ENCODE data around the gene HABP2.

The HABP2 gene

GRCh38 chr10:113563306-113564088 lies 10.6 kb downstream of the HABP2 start:
- Histone ChIP-seq H3K27ac (0 out of 2 replicates have a peak overlapping the region, but pooled peaks have one; percentile 22), H3K4me3 (ENCODE audit: low read depth, low read length) (peak overlapping the region; percentile 29)

GRCh38 chr10:113565364-113565763 lies 12.5 kb downstream of the HABP2 start:
- H3K4me3 ChIP-seq (ENCODE audit: low read depth, low read length) = no peak overlapping the region
- no peak overlapping the region for H3K27ac ChIP-seq
- TF ChIP-seq CTCF (IDR thresholded peaks at IDR 0.05; ENCODE audit: low read depth, low read length) = no peak
- no peak for DNase-seq
- H3K9me3 ChIP-seq (ENCODE audit: severe bottlenecking) = no peaks in the 10 kb centered on the region
- H3K27me3 ChIP-seq (ENCODE audit: insufficient read depth, low read depth, severe bottlenecking) = no peaks in the 10 kb centered on the region
- no peaks in the 10 kb centered on the region for H3K36me3 ChIP-seq

More at GRCh38 chr10:113563306-113564088, 10.6 kb downstream of the HABP2 start:
- peak; percentile 97 for TF ChIP-seq CTCF (IDR thresholded peaks at IDR 0.05; ENCODE audit: low read depth, low read length)
- Histone ChIP-seq H3K27me3 (ENCODE audit: insufficient read depth, low read depth, severe bottlenecking) (no peaks in the 10 kb centered on the region), H3K9me3 (ENCODE audit: severe bottlenecking) (no peaks in the 10 kb centered on the region), H3K36me3 (no peaks in the 10 kb centered on the region)
- peak; percentile 79 for DNase-seq

- TF ChIP-seq CTCF (IDR thresholded peaks at IDR 0.05; ENCODE audit: low read depth, low read length) = no peak
- no peak overlapping the region for H3K4me3 ChIP-seq (ENCODE audit: low read depth, low read length)
These were observed 14.0 kb downstream of the HABP2 start for GRCh38 chr10:113566888-113567287.

GRCh38 chr10:113569576-113569975 lies 16.7 kb downstream of the HABP2 start:
- no peak for DNase-seq
- Histone ChIP-seq H3K9me3 (ENCODE audit: severe bottlenecking) (no peaks in the 10 kb centered on the region), H3K27me3 (ENCODE audit: insufficient read depth, low read depth, severe bottlenecking) (no peaks in the 10 kb centered on the region), H3K27ac (no peak overlapping the region), H3K4me3 (ENCODE audit: low read depth, low read length) (no peak overlapping the region), H3K36me3 (no peaks in the 10 kb centered on the region)
- TF ChIP-seq CTCF (IDR thresholded peaks at IDR 0.05; ENCODE audit: low read depth, low read length) = no peak

More at GRCh38 chr10:113566888-113567287, 14.0 kb downstream of the HABP2 start:
- Histone ChIP-seq H3K27me3 (ENCODE audit: insufficient read depth, low read depth, severe bottlenecking) (no peaks in the 10 kb centered on the region), H3K9me3 (ENCODE audit: severe bottlenecking) (no peaks in the 10 kb centered on the region), H3K36me3 (no peaks in the 10 kb centered on the region), H3K27ac (no peak overlapping the region)
- DNase-seq = no peak

- no peak for DNase-seq
- H3K9me3 ChIP-seq (ENCODE audit: severe bottlenecking) = no peaks in the 10 kb centered on the region
- no peak overlapping the region for H3K27ac ChIP-seq
- no peak for TF ChIP-seq CTCF (IDR thresholded peaks at IDR 0.05; ENCODE audit: low read depth, low read length)
- no peak overlapping the region for H3K4me3 ChIP-seq (ENCODE audit: low read depth, low read length)
- no peaks in the 10 kb centered on the region for H3K36me3 ChIP-seq
- H3K27me3 ChIP-seq (ENCODE audit: insufficient read depth, low read depth, severe bottlenecking) = no peaks in the 10 kb centered on the region
These were observed 19.9 kb downstream of the HABP2 start for GRCh38 chr10:113572520-113573290.
